Measurements from ENCODE around the gene OGFR.

Gene OGFR, protein sequence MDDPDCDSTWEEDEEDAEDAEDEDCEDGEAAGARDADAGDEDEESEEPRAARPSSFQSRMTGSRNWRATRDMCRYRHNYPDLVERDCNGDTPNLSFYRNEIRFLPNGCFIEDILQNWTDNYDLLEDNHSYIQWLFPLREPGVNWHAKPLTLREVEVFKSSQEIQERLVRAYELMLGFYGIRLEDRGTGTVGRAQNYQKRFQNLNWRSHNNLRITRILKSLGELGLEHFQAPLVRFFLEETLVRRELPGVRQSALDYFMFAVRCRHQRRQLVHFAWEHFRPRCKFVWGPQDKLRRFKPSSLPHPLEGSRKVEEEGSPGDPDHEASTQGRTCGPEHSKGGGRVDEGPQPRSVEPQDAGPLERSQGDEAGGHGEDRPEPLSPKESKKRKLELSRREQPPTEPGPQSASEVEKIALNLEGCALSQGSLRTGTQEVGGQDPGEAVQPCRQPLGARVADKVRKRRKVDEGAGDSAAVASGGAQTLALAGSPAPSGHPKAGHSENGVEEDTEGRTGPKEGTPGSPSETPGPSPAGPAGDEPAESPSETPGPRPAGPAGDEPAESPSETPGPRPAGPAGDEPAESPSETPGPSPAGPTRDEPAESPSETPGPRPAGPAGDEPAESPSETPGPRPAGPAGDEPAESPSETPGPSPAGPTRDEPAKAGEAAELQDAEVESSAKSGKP

DNA sequence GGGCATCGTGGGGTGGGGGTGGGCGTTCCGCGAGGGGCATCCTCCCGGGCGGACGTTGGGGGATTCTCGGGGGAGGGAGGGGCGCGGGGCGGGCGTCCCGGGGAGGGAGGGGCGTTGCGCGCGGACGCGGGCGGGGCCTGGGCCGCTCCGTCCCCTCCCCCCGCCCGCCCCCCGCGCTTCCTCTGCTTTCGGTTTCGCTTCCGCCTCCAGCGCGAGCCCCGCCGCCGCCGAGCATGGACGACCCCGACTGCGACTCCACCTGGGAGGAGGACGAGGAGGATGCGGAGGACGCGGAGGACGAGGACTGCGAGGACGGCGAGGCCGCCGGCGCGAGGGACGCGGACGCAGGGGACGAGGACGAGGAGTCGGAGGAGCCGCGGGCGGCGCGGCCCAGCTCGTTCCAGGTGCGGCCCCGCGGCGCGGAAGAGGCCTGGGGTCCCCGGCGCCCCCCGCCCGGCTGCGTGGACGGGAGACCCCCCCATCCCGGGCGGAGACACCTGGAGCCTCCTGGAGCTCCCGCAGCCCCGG lies at the start of gene OGFR:
Gene OGFR, plus strand, starts transcription at position 209 of the 528 bp plus-strand sequence. Its CDS starts 25 bp downstream, at position 234.
- Histone ChIP-seq H3K4me3 (IDR thresholded peaks at IDR 0.05; ENCODE audit: insufficient read depth, low read depth, low read length) (no peak within 1 kb of the TSS), H3K27ac (peak within 1 kb of the TSS; percentile 48), H3K36me3 (ENCODE audit: insufficient read depth) (no peaks in the 10 kb centered on the region; the same call in 1 of the 2 replicates), H4K20me1 (ENCODE audit: insufficient read depth) (no peaks in the 10 kb centered on the region), H3K4me2 (peak within 1 kb of the TSS; percentile 92), H3K9ac (peak within 1 kb of the TSS; percentile 80), H2AFZ (ENCODE audit: low read depth) (peak within 1 kb of the TSS; percentile 85), H3K79me2 (ENCODE audit: insufficient read depth, low read depth) (peaks cover 24% of the 10 kb centered on the region), H3K4me1 (ENCODE audit: low read depth, poor library complexity, severe bottlenecking) (peaks cover 17% of the 10 kb centered on the region), H3K27me3 (ENCODE audit: insufficient read depth, low read depth) (no peaks in the 10 kb centered on the region)
- TF ChIP-seq CTCF (conservative IDR thresholded peaks at IDR 0.05; ENCODE audit: low read depth, low read length), result no peak

DNA sequence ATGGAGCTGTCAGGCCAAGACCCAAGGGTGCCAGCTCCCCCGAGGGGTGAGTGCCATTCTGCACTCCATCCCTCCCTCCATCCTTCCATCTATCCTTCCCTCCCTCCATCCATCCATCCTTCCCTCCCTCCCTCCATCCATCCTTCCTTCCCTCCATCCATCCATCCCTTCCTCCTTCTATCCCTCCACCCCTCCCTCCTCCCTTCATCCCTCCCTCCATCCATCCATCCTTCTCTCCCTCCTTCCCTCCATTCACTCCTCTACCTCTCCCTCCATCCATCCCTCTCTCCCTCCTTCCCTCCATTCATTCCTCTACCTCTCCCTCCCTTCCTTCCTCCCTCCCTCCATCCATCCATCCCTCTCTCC lies 49.7 kb upstream of the OGFR start:
- no peak overlapping the region for H2AFZ ChIP-seq (ENCODE audit: low read depth)
- peaks cover 86% of the 10 kb centered on the region for H3K27me3 ChIP-seq (ENCODE audit: insufficient read depth, low read depth)
- H3K9ac ChIP-seq, result no peak overlapping the region
- no peaks in the 10 kb centered on the region for H3K79me2 ChIP-seq (ENCODE audit: insufficient read depth, low read depth)
- H3K4me2 ChIP-seq, result no peak overlapping the region
- no peaks in the 10 kb centered on the region for H3K36me3 ChIP-seq (ENCODE audit: insufficient read depth)
- no peaks in the 10 kb centered on the region for H4K20me1 ChIP-seq (ENCODE audit: insufficient read depth)
- TF ChIP-seq CTCF (conservative IDR thresholded peaks at IDR 0.05; ENCODE audit: low read depth, low read length), result no peak
- no peak overlapping the region for H3K27ac ChIP-seq
- no peaks in the 10 kb centered on the region for H3K4me1 ChIP-seq (ENCODE audit: low read depth, poor library complexity, severe bottlenecking)
- H3K4me3 ChIP-seq (IDR thresholded peaks at IDR 0.05; ENCODE audit: insufficient read depth, low read depth, low read length), result no peak overlapping the region

GRCh38 chr20:62755817-62756724 lies 48.6 kb upstream of the OGFR start:
- Histone ChIP-seq H3K4me1 (ENCODE audit: low read depth, poor library complexity, severe bottlenecking) (no peaks in the 10 kb centered on the region), H2AFZ (ENCODE audit: low read depth) (no peak overlapping the region), H3K4me2 (no peak overlapping the region), H3K9ac (no peak overlapping the region), H4K20me1 (ENCODE audit: insufficient read depth) (no peaks in the 10 kb centered on the region), H3K79me2 (ENCODE audit: insufficient read depth, low read depth) (no peaks in the 10 kb centered on the region), H3K36me3 (ENCODE audit: insufficient read depth) (no peaks in the 10 kb centered on the region), H3K4me3 (IDR thresholded peaks at IDR 0.05; ENCODE audit: insufficient read depth, low read depth, low read length) (no peak overlapping the region), H3K27me3 (ENCODE audit: insufficient read depth, low read depth) (peaks cover 86% of the 10 kb centered on the region), H3K27ac (no peak overlapping the region)
- TF ChIP-seq CTCF (conservative IDR thresholded peaks at IDR 0.05; ENCODE audit: low read depth, low read length), result no peak

GRCh38 chr20:62758226-62758912 lies 46.3 kb upstream of the OGFR start:
- TF ChIP-seq CTCF (conservative IDR thresholded peaks at IDR 0.05; ENCODE audit: low read depth, low read length), result no peak
- no peak overlapping the region for H3K27ac ChIP-seq
- no peak overlapping the region for H3K4me3 ChIP-seq (IDR thresholded peaks at IDR 0.05; ENCODE audit: insufficient read depth, low read depth, low read length)
- no peak overlapping the region for H2AFZ ChIP-seq (ENCODE audit: low read depth)
- no peak overlapping the region for H3K9ac ChIP-seq
- H3K79me2 ChIP-seq (ENCODE audit: insufficient read depth, low read depth), result no peaks in the 10 kb centered on the region
- no peaks in the 10 kb centered on the region for H3K4me1 ChIP-seq (ENCODE audit: low read depth, poor library complexity, severe bottlenecking)
- no peak overlapping the region for H3K4me2 ChIP-seq
- H4K20me1 ChIP-seq (ENCODE audit: insufficient read depth), result no peaks in the 10 kb centered on the region
- H3K36me3 ChIP-seq (ENCODE audit: insufficient read depth), result no peaks in the 10 kb centered on the region
- peaks cover 85% of the 10 kb centered on the region for H3K27me3 ChIP-seq (ENCODE audit: insufficient read depth, low read depth)

Data from KMS-11 (cell line).